ENCODE results near the gene ANGEL1. TPM values are rescaled to one million over a fixed set of nuclear protein-coding genes. Genes with fewer than 3 reads are reported as not detected.

ANGEL1 gene
- total RNA-seq (2022) (23.0 and 23.2 TPM in 2 replicates), Bru-seq, nascent RNA (percentile 73 among the genes with signal in this experiment), BruChase-seq, experiment 1, labeled RNA remaining after a 2-hour chase (percentile 69 among the genes with signal in this experiment), BruChase-seq, experiment 2, labeled RNA remaining after a 6-hour chase (percentile 77 among the genes with signal in this experiment)
- long read RNA-seq, full-length matches to known transcripts, result 14 of 24 reads
- long read RNA-seq, partial matches to known transcripts, result 3 of 24 reads
- long read RNA-seq, other reads (novel, unspliced or antisense), result 7 of 24 reads

GRCh38 chr14:76812422-76813383 is at the start of gene ANGEL1:
Gene ANGEL1 (minus strand): TSS chr14:76812882. CDS start chr14:76812827, 55 bp downstream.
- Mint-ChIP-seq H3K9me3 (ENCODE audit: unreplicated experiment) (no peaks in the 10 kb centered on the region), H3K27ac (ENCODE audit: unreplicated experiment) (peak within 1 kb of the TSS; percentile 91), H3K27me3 (ENCODE audit: insufficient read depth, unreplicated experiment) (no peaks in the 10 kb centered on the region), H3K4me1 (ENCODE audit: low read depth, unreplicated experiment) (peaks cover 8% of the 10 kb centered on the region), H3K4me3 (ENCODE audit: unreplicated experiment) (peak within 1 kb of the TSS; percentile 94), H3K36me3 (ENCODE audit: insufficient read depth, unreplicated experiment) (peaks cover 14% of the 10 kb centered on the region)
- TF ChIP-seq CTCF (IDR thresholded peaks at IDR 0.05; ENCODE audit: insufficient read depth in 1 of 2, low read depth in 1 of 2, low read length in 1 of 2, severe bottlenecking in 1 of 2, unreplicated experiment in 1 of 2), result no peak
- BruUV-seq (replicated peaks), result no TSS peak
- peaks cover 2% of the 10 kb centered on the region; the same call in 1 of the 2 replicates for H3K27me3 ChIP-seq (replicated peaks; ENCODE audit: control insufficient read depth, insufficient read depth, low read length)
- no peaks in the 10 kb centered on the region for H3K9me3 ChIP-seq
- DNase-seq, result peak; percentile 96 to 97
- POLR2A ChIA-PET, result interaction anchor here (0.6 to 1.4 kb wide), 3 partner anchors 28 to 216 kb away, joined by 4 to 5 read pairs (median 4); no protein-coding TSS in a partner anchor
- intact Hi-C loops (cut with micrococcal nuclease; ENCODE audit: unreplicated experiment), result no loop called here
- peak within 1 kb of the TSS; percentile 81 for H3K4me3 ChIP-seq (ENCODE audit: low read depth, low read length)
- peaks cover 5% of the 10 kb centered on the region for H3K4me1 ChIP-seq
- H3K36me3 ChIP-seq (ENCODE audit: control insufficient read depth, insufficient read depth, low read length), result peaks cover 6% of the 10 kb centered on the region
- CTCF ChIA-PET, result interaction anchor here (2.1 kb wide), 1 partner anchor 28 kb away, joined by 9 read pairs; no protein-coding TSS in a partner anchor

- CTCF ChIA-PET, result no interaction called here
- intact Hi-C loops (cut with micrococcal nuclease; ENCODE audit: unreplicated experiment), result no loop called here
These were observed 49.0 kb upstream of the ANGEL1 start for GRCh38 chr14:76861574-76862255.

More at GRCh38 chr14:76861574-76862255, 49.0 kb upstream of the ANGEL1 start:
- H3K4me3 ChIP-seq (ENCODE audit: low read depth, low read length), result no peak overlapping the region
- H3K36me3 ChIP-seq (ENCODE audit: control insufficient read depth, insufficient read depth, low read length), result no peaks in the 10 kb centered on the region
- H3K27me3 Mint-ChIP-seq (ENCODE audit: insufficient read depth, unreplicated experiment), result peaks cover 6% of the 10 kb centered on the region
- H3K4me1 ChIP-seq, result no peaks in the 10 kb centered on the region
- POLR2A ChIA-PET, result interaction anchor here (0.6 kb wide), 1 partner anchor 46 kb away, joined by 7 read pairs; no protein-coding TSS in a partner anchor
- BruUV-seq (replicated peaks), result no TSS peak
- H3K27ac Mint-ChIP-seq (ENCODE audit: unreplicated experiment), result no peak overlapping the region
- H3K9me3 ChIP-seq, result no peaks in the 10 kb centered on the region
- no peaks in the 10 kb centered on the region for H3K36me3 Mint-ChIP-seq (ENCODE audit: insufficient read depth, unreplicated experiment)
- H3K4me1 Mint-ChIP-seq (ENCODE audit: low read depth, unreplicated experiment), result no peaks in the 10 kb centered on the region
- no peaks in the 10 kb centered on the region for H3K9me3 Mint-ChIP-seq (ENCODE audit: unreplicated experiment)
- H3K4me3 Mint-ChIP-seq (ENCODE audit: unreplicated experiment), result no peak overlapping the region
- DNase-seq, result no peak
- H3K27me3 ChIP-seq (replicated peaks; ENCODE audit: control insufficient read depth, insufficient read depth, low read length), result no peaks in the 10 kb centered on the region
- no peak for TF ChIP-seq CTCF (IDR thresholded peaks at IDR 0.05; ENCODE audit: insufficient read depth in 1 of 2, low read depth in 1 of 2, low read length in 1 of 2, severe bottlenecking in 1 of 2, unreplicated experiment in 1 of 2)

Data from Caco-2 (cell line).